LNCaP clone FGC (cell line): ENCODE data around the gene OMP.

Experiments
- DNase-seq: peaks from one replicate; pipeline ENCODE4 v3.0.0-alpha.2; 2011; ENCODE audit warnings: low read depth
- H3K4me3 ChIP-seq: 2 replicates; pipeline ENCODE4 v1.5.1; 2011; ENCODE audit warnings: mild to moderate bottlenecking, low read depth, low read length, control low read depth
- TF ChIP-seq, protein P1 (sequence below): IDR thresholded peaks from 2 replicates; pipeline ENCODE4 v1.5.1; 2012; ENCODE audit warnings: mild to moderate bottlenecking; ENCODE audit not compliant: control insufficient read depth, insufficient read depth; ENCODE audit errors: extremely low read depth

The OMP gene

DNA sequence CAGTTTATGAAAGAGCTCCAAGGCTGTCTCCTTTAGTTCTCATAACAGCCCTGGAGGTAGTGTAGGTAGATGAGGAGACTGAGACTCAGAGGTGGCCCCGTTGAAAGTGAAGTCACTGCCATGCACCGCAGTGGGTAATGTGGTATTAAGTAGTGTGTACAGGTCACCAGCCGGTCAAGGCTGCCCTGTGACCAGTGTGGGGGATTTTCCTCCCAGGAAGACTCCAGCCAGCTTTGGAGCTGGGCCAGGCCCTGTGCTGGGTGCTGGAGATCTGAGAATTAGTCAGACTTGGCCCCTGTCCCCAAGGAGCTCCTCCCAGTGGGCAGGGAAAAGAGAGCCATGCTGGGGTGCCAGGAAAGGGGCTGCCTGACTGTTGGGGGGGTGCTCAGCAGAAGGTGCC lies 5.3 kb downstream of the OMP start:
- no peak for DNase-seq
- TF ChIP-seq, protein P1, sequence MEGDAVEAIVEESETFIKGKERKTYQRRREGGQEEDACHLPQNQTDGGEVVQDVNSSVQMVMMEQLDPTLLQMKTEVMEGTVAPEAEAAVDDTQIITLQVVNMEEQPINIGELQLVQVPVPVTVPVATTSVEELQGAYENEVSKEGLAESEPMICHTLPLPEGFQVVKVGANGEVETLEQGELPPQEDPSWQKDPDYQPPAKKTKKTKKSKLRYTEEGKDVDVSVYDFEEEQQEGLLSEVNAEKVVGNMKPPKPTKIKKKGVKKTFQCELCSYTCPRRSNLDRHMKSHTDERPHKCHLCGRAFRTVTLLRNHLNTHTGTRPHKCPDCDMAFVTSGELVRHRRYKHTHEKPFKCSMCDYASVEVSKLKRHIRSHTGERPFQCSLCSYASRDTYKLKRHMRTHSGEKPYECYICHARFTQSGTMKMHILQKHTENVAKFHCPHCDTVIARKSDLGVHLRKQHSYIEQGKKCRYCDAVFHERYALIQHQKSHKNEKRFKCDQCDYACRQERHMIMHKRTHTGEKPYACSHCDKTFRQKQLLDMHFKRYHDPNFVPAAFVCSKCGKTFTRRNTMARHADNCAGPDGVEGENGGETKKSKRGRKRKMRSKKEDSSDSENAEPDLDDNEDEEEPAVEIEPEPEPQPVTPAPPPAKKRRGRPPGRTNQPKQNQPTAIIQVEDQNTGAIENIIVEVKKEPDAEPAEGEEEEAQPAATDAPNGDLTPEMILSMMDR: no peak
- H3K4me3 ChIP-seq: no peak overlapping the region

DNA sequence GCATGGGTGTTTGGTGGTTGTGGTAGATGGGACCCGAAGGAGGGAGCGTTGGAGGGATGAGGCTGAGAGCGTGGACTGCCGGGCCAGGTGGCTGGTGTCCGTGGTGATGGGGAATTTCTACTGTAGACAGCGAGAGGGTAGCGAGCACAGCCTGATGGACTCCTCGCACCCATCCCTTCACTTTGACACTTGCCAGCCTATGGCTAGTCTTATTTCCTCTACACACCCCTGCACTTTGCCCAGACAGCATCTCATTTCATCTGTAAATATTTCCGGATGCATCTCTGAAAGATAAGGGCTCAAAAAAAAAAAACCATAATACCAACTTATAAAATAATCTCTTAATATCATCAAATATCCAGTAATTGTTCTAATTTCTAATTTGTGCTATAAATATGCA lies 5.8 kb downstream of the OMP start:
- no peak for DNase-seq
- H3K4me3 ChIP-seq: no peak overlapping the region
- TF ChIP-seq, protein P1: no peak

DNA sequence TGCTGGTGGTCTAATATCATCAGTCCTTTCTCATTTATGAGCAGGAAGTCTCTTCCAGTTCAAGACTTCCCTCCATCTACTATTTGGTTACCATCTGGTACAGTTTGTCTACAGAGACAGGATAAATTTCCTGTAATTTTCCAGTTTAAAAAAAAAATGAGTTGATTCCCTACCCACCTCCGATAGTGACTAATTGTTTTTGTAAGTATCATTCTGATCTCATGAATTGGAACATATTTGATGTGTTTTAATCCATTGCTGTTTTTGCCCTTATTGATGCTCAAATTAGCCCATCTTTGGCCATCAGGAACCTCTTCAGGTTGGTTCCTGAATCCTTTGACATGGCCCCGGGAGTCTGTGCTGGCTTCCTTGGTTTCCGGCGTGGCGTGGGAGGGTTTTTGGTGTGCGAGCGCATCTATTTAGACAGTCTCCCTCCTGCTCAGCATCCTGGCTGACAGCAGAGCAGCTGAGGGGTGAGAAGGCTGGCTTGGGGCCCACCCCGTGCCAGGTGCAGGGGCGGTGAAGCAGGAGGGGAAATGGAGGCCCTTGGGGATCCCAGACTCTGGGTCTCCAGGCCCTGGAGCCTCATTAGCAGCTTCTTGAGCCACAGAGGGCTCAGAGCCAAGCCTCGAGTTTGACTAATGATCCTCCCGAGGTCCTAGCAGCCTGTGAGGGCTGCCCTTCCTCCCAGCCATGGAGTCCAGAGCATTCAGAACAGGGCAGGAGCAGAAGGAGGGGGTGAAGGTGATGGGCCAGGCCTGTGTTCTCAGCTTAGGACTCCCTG lies 6.8 kb downstream of the OMP start:
- TF ChIP-seq, protein P1: no peak
- H3K4me3 ChIP-seq: no peak overlapping the region
- no peak for DNase-seq

DNA sequence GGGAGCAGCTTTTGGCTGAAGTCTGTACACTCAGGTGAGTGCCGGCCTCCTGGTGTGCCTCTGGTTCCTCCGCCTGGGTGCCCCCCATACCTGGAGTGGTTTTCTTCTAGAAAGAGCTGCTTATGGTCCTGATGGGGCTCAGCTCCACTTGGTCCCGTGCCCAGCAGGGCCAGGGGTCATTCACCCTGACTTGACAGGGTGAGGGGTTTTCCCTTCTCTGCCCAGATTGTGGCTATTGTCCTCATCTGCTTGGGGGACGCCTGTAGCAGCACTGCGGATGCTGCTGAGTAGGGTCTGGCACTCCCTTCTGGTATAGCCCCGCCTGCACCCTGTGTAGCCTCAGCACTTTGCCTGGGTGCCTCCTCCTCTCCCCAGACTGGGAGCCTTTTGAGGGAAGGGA lies 8.2 kb downstream of the OMP start:
- TF ChIP-seq, protein P1: no peak
- H3K4me3 ChIP-seq: no peak overlapping the region
- no peak for DNase-seq

DNA sequence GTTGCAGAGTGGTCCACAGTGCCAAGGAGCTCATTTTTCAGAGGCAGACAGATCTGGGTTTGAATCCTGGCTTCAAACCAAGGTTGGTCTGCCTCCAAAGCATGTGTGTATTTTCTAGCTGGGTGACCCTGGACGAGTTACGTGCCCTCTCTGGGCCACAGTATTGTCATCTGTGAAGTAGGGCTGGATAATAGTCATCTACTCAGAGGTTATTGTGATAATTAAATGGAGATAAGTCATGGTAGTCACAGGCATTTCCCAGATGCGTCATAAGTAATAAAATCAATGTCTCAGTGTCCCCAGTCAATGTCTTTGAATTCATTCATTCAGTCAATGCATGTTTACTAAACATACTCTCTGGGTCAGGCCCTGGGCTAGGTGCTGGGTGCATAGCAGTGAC lies 8.6 kb downstream of the OMP start:
- TF ChIP-seq, protein P1: no peak
- H3K4me3 ChIP-seq: no peak overlapping the region
- DNase-seq: no peak

DNA sequence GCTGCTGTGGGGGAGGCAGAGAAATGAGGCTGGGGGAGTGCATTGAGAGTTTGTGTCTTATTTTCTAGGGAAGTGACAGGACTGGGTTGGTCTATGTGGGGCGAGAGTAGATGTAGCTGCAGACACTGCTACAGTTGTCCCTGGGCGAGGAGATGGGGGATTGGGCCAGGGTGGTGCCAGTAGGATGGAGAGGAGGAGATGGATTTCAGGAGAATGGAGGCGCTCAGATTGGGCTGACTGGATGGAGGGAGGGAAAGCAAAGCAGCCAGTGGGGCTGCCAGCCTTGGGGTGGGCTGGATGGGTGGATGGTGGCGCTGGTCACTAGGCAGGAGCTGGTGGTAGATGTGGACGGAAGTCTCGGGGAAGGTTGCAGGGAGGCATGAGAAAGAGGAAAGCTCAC lies 9.3 kb downstream of the OMP start:
- TF ChIP-seq, protein P1: no peak
- no peak overlapping the region for H3K4me3 ChIP-seq
- no peak for DNase-seq
